OCI-LY3 (cell line): Measurements from ENCODE around the gene ARL14EP.

Source experiments
- H2AFZ ChIP-seq: fragments of 200-600, 300-600 bp; shearing (Covaris generic); 2 replicates; pipeline ENCODE4 v1.6.0; 2014; ENCODE audit warnings: antibody characterized with exemption, low read depth, low read length
- H3K27ac ChIP-seq: fragments of 200-600, 300-600 bp; sonication (generic); 2 replicates; pipeline ENCODE4 v1.5.1; 2014; ENCODE audit warnings: mild to moderate bottlenecking, low read length, moderate library complexity, mixed read lengths
- H3K27me3 ChIP-seq: fragments of 200-600, 300-600 bp; sonication (generic); 2 replicates; pipeline ENCODE4 v1.6.1; 2014; ENCODE audit warnings: low read depth, low read length, mixed read lengths
- H3K36me3 ChIP-seq: fragments of 200-600, 300-600 bp; sonication (generic); replicated peaks from 2 replicates; pipeline ENCODE3; 2014; ENCODE audit warnings: low read depth, low read length, mixed read lengths
- H3K4me1 ChIP-seq: fragments of 300-600, 200-600 bp; sonication (generic); 2 replicates; pipeline ENCODE4 v1.6.1; 2014; ENCODE audit warnings: low read length, mixed read lengths
- H3K4me2 ChIP-seq: fragments of 200-600, 300-600 bp; sonication (generic); 2 replicates; pipeline ENCODE4 v1.6.1; 2014; ENCODE audit warnings: low read length, mixed read lengths
- H3K4me3 ChIP-seq: fragments of 300-600, 200-600 bp; sonication (generic); 2 replicates; pipeline ENCODE4 v1.5.1; 2014; ENCODE audit warnings: antibody characterized with exemption, mild to moderate bottlenecking, low read length, moderate library complexity
- H3K79me2 ChIP-seq: fragments of 300-600, 200-600 bp; shearing (Covaris generic); 2 replicates; pipeline ENCODE4 v1.6.1; 2014; ENCODE audit warnings: mild to moderate bottlenecking, low read length, mixed read lengths
- H3K9ac ChIP-seq: fragments of 300-600, 200-600 bp; shearing (Covaris generic); 2 replicates; pipeline ENCODE4 v1.6.0; 2014; ENCODE audit warnings: mild to moderate bottlenecking, low read length, moderate library complexity
- H3K9me3 ChIP-seq: fragments of 200-600, 300-600 bp; shearing (Covaris generic); 2 replicates; pipeline ENCODE4 v1.6.1; 2014; ENCODE audit warnings: low read length, mixed read lengths; ENCODE audit not compliant: insufficient read depth
- H4K20me1 ChIP-seq: fragments of 200-600, 300-600 bp; sonication (generic); 2 replicates; pipeline ENCODE4 v1.6.1; 2016; ENCODE audit warnings: low read length, mixed read lengths; ENCODE audit not compliant: insufficient read depth
- EZH2phosphoT487 ChIP-seq: fragments of 200-600 bp; shearing (Covaris generic); IDR thresholded peaks from 2 replicates; pipeline ENCODE4 v1.6.1; 2018; ENCODE audit warnings: antibody characterized with exemption, mixed run types, low read depth
- TF ChIP-seq, protein P1 (sequence below): fragments of 200-600, 300-600 bp; sonication (generic); IDR thresholded peaks from 2 replicates; pipeline ENCODE4 v1.5.1; 2014; ENCODE audit warnings: antibody characterized with exemption, low read length, low read depth

ARL14EP gene

DNA sequence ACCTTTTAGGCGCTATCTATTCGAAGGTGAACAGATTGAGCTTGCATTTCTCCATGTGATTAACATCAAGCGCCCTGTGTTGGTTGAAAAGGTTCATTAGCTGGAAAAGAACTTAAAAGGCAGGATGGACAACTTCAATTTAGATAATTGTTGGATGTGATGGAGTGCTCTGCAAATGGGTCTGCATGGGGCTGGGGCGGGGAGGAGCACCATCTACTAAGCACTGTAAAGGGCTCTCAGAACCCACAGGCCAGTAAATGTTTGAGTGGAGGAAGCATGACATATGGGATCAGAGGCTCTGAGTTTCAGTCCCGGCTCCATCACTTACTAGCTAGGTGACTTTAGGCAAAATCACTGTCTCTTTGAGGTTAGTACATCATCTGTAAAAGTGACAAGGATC lies 28.2 kb downstream of the ARL14EP start:
- H3K4me2 ChIP-seq = no peak overlapping the region
- no peaks in the 10 kb centered on the region for H3K9me3 ChIP-seq

DNA sequence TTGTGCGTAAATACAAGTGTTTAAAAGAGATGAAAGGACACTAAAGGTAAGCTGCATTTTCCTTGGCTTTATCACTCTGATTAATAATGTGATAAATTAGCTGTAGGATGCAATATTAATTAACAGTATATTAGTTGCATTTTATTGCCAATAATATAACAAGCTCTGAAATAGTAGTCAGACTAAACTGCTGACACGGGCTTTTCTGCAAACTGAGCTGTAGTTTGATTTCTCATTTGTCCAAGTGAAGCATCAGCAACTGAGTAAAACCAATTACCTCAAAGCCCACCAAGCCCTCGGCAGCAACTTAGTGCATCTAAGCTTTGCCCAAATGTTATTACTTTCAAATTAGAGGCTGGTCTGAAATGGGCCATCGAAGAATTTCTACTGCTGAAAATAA lies 33.5 kb downstream of the ARL14EP start:
- Histone ChIP-seq H3K9me3 (no peaks in the 10 kb centered on the region), H3K9ac (no peak overlapping the region), H3K4me1 (no peaks in the 10 kb centered on the region), H3K4me2 (no peak overlapping the region), H3K27me3 (peaks cover 21% of the 10 kb centered on the region), H3K79me2 (no peaks in the 10 kb centered on the region), H3K4me3 (no peak overlapping the region), H3K36me3 (no peaks in the 10 kb centered on the region), H2AFZ (no peak overlapping the region), H3K27ac (no peak overlapping the region), H4K20me1 (no peaks in the 10 kb centered on the region)
- TF ChIP-seq, protein P1, sequence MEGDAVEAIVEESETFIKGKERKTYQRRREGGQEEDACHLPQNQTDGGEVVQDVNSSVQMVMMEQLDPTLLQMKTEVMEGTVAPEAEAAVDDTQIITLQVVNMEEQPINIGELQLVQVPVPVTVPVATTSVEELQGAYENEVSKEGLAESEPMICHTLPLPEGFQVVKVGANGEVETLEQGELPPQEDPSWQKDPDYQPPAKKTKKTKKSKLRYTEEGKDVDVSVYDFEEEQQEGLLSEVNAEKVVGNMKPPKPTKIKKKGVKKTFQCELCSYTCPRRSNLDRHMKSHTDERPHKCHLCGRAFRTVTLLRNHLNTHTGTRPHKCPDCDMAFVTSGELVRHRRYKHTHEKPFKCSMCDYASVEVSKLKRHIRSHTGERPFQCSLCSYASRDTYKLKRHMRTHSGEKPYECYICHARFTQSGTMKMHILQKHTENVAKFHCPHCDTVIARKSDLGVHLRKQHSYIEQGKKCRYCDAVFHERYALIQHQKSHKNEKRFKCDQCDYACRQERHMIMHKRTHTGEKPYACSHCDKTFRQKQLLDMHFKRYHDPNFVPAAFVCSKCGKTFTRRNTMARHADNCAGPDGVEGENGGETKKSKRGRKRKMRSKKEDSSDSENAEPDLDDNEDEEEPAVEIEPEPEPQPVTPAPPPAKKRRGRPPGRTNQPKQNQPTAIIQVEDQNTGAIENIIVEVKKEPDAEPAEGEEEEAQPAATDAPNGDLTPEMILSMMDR = no peak
- TF ChIP-seq EZH2phosphoT487 = no peak

More for the DNA sequence above, 28.2 kb downstream of the ARL14EP start:
- H3K4me3 ChIP-seq = no peak overlapping the region
- no peaks in the 10 kb centered on the region for H3K36me3 ChIP-seq
- TF ChIP-seq, protein P1 = no peak
- TF ChIP-seq EZH2phosphoT487 = no peak
- H4K20me1 ChIP-seq = no peaks in the 10 kb centered on the region
- H3K27me3 ChIP-seq = peaks cover 7% of the 10 kb centered on the region
- no peak overlapping the region for H2AFZ ChIP-seq
- H3K9ac ChIP-seq = no peak overlapping the region
- H3K27ac ChIP-seq = no peak overlapping the region
- no peaks in the 10 kb centered on the region for H3K79me2 ChIP-seq
- no peaks in the 10 kb centered on the region for H3K4me1 ChIP-seq

DNA sequence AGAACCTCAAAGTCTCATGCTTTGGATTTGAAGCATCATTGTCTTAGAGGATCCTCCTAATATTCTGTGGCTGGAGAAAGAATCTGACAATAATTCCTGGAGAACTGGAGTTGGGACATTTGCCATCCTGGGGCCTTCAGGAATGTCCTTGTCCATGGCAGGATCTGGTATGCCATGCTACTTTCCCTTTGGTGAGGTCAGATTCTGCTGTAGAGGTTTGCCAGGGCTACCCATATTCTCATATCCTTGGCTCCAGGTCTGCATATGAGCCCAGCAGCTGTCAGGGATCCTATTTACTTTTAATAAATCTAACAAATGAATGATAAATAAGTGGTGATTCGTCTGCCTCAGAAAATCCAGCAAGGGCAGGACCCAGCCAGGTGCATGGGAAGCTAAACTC lies 35.0 kb downstream of the ARL14EP start:
- Histone ChIP-seq H3K9me3 (no peaks in the 10 kb centered on the region), H3K4me2 (no peak overlapping the region), H3K79me2 (no peaks in the 10 kb centered on the region), H3K27ac (no peak overlapping the region), H4K20me1 (no peaks in the 10 kb centered on the region), H3K36me3 (no peaks in the 10 kb centered on the region), H3K27me3 (peaks cover 23% of the 10 kb centered on the region), H2AFZ (no peak overlapping the region), H3K4me3 (no peak overlapping the region), H3K9ac (no peak overlapping the region), H3K4me1 (no peaks in the 10 kb centered on the region)
- no peak for TF ChIP-seq EZH2phosphoT487
- TF ChIP-seq, protein P1 = no peak

DNA sequence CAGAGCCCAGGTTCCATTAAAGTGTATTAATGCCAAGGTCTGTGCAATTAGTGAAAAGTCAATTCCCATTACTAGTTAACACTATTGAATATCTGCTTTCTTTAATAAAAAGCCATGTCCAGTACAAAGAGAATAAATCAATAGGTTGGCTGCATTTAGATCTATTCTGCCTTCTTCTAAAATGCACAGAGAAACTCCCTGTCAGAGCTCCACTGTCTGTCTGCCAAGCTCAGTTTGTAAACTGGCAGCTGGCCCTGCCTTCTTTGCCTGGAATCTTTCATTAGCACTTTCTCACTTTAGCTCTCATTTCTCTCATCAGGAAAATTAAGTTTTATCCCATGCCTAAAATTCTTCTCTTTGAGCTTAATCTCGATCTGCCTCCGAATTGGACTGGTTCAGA lies 35.6 kb downstream of the ARL14EP start:
- Histone ChIP-seq H3K9me3 (no peaks in the 10 kb centered on the region), H3K4me2 (no peak overlapping the region), H3K4me1 (no peaks in the 10 kb centered on the region), H3K27me3 (peaks cover 23% of the 10 kb centered on the region), H3K4me3 (no peak overlapping the region), H3K36me3 (no peaks in the 10 kb centered on the region), H3K27ac (no peak overlapping the region), H2AFZ (no peak overlapping the region), H3K9ac (no peak overlapping the region), H4K20me1 (no peaks in the 10 kb centered on the region), H3K79me2 (no peaks in the 10 kb centered on the region)
- no peak for TF ChIP-seq EZH2phosphoT487
- TF ChIP-seq, protein P1 = no peak
